GM06990 (cell line): ENCODE data around the gene QSOX1.

Experiments
- DNase-seq: peaks from one replicate; pipeline ENCODE4 v3.0.0-alpha.2; 2011; ENCODE audit not compliant: insufficient read length; ENCODE audit errors: extremely low read depth
- H3K27me3 ChIP-seq: replicated peaks from 2 replicates; pipeline ENCODE4 v1.6.0; 2011; ENCODE audit warnings: low read length; ENCODE audit not compliant: control insufficient read depth, insufficient read depth
- H3K36me3 ChIP-seq: 2 replicates; pipeline ENCODE4 v1.5.1; 2011; ENCODE audit warnings: low read length; ENCODE audit not compliant: control insufficient read depth, insufficient read depth
- H3K4me3 ChIP-seq: replicated peaks from 2 replicates; pipeline ENCODE4 v1.5.1; 2011; ENCODE audit warnings: low read depth, mild to moderate bottlenecking, control low read depth, low read length
- TF ChIP-seq, protein P1 (sequence below): IDR thresholded peaks from 2 replicates; pipeline ENCODE4 v1.5.1; 2011; ENCODE audit warnings: low read length, control low read depth, mild to moderate bottlenecking, inconsistent platforms; ENCODE audit not compliant: insufficient read depth, poor library complexity, severe bottlenecking

QSOX1 gene

DNA sequence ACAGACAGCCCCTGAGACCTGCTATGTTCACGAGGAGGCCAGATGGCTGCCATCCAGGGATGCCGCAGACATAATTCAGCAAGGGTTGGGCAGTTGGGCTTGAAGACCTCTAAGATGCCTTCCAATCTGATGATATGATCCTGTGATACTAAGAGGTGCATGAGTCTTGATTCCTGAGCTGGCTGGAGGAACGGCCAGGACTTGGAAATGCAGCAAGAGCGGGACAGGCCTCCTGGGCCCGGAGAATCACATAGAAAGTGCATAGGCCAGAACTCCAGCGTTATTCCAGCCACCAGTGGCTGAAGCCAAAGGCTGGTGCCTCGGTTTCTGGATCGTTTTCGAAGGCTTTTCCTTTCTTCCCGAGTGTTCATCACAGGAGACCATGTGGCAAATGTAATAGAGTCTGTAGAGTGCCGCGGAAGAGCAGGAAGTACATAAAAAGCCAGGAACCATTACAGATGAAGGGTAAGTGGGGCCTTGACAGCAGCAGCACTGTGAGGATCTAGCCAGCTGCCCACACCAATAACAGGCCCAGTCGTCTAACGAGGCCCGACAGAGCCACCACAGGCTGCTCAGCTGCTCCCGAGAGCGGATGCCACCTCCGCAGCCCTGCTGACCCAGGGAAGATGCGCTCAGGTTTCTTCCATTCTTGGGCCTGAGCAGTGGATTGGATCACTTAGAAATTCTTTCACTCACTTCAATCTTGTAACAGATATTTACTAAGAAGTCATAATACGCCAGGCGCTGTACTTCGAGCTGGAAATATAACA, 61.4 kb downstream of the QSOX1 start:
- TF ChIP-seq, protein P1, sequence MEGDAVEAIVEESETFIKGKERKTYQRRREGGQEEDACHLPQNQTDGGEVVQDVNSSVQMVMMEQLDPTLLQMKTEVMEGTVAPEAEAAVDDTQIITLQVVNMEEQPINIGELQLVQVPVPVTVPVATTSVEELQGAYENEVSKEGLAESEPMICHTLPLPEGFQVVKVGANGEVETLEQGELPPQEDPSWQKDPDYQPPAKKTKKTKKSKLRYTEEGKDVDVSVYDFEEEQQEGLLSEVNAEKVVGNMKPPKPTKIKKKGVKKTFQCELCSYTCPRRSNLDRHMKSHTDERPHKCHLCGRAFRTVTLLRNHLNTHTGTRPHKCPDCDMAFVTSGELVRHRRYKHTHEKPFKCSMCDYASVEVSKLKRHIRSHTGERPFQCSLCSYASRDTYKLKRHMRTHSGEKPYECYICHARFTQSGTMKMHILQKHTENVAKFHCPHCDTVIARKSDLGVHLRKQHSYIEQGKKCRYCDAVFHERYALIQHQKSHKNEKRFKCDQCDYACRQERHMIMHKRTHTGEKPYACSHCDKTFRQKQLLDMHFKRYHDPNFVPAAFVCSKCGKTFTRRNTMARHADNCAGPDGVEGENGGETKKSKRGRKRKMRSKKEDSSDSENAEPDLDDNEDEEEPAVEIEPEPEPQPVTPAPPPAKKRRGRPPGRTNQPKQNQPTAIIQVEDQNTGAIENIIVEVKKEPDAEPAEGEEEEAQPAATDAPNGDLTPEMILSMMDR, result no peak
- Histone ChIP-seq H3K27me3 (no peaks in the 10 kb centered on the region), H3K36me3 (no peaks in the 10 kb centered on the region), H3K4me3 (no peak overlapping the region)
- no peak for DNase-seq

DNA sequence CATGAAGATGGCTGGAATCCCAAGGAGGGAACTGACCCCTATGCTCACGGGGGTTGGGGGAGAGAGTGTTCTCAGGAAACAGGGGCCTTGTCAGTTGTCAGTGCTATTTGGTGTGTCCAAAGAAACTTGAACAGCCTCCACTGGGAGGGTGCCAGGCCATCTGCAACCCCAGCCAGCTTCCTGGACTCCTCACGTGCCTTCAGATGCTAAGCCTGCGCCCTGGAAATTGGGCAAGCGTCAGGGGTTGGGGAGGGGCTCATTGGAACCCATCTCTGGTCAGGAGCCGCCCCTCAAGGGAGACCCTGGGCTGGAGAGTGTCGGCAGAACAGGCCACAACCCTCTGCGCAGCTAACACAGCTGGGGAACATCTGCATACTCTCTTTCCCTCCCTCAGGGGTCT, 62.3 kb downstream of the QSOX1 start:
- TF ChIP-seq, protein P1, result no peak
- DNase-seq, result no peak
- Histone ChIP-seq H3K36me3 (no peaks in the 10 kb centered on the region), H3K27me3 (no peaks in the 10 kb centered on the region), H3K4me3 (no peak overlapping the region)

DNA sequence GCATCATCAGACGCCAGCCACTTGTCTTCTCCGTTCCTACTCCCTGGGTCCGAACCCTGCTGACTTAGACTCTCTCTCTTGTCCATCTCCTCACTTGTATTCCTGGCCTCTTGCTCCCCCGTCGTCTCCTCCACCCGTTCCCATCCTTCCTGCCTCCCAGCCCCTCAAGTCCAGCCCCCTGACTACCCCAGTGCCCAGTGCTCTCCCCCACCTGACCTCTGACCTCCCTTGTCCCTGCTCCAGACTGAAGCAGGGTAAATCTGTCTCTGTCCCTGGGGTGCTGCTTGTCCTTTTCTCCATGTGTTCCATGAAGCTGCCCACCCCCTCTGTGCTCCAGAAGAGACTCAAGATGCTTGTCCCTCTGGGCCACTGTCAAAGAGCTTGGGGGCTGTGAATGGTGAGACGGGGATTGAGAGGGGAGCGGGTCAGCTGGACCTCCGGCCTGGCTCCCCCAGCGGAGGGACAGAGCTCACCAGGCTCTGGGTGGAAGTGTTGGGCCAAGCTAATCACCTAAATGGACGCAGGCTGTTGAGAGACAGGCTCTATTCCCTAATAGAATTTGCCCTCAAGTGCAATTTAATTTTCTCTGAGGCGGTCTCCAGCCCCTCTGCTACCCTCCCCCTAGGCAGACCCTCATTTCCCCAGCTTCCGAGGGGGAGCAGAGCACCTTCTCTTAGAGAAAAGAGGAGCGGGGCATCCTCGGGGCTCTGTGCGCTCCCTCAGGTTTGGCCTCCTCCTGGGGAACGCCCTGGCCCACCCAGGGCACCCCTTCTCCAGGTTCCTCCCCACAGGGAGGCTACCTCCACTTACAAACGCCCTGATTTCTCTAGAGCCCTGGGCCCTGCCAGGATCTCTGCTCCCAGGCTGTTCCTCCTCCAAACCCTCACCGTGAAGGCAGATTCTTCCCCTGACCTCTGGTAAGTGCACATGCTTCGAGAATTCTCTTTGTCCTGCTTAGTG, 64.4 kb downstream of the QSOX1 start:
- TF ChIP-seq, protein P1, result no peak
- H3K27me3 ChIP-seq, result no peaks in the 10 kb centered on the region
- no peak for DNase-seq
- H3K4me3 ChIP-seq, result no peak overlapping the region
- H3K36me3 ChIP-seq, result no peaks in the 10 kb centered on the region

DNA sequence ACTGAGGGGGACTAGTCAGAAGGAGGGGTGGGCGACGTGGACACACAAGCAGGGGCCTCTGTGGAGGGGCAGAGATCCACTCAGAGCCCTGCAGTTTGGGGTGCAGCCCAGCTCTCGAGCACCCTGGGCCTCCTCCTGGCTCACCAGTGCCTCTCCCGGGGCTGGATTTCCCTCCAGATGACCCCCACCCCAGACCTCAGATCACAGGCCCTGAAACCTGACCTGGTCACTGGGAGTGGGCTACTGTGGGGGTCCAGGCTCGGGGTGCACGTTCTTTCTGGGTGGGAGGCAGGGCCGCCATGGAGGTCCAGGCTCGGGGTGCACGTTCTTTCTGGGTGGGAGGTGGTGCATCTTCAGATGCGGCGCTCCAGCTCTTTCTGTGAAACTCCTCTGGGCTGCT, 65.1 kb downstream of the QSOX1 start:
- Histone ChIP-seq H3K27me3 (no peaks in the 10 kb centered on the region), H3K36me3 (no peaks in the 10 kb centered on the region), H3K4me3 (no peak overlapping the region)
- DNase-seq, result no peak
- TF ChIP-seq, protein P1, result no peak

DNA sequence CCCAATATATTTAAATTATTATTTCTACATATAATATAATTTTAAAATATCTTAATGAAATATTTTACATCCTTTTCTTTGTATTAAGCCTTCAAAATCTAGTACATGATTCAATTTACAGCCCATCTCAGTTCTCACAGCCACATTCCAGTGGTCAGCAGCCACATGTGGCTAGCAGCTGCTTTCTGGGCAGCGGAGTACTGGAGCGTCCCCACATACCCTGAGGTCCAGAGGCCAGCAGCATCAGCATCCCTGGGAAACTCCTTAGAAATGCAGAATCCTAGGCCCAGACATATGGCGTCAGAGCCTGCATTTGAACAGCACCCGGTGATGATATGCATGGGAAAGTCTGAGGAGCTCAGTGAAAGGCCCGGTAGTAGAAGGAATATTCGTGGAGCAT, 66.8 kb downstream of the QSOX1 start:
- H3K27me3 ChIP-seq, result no peaks in the 10 kb centered on the region
- no peak for DNase-seq
- H3K36me3 ChIP-seq, result no peaks in the 10 kb centered on the region
- no peak overlapping the region for H3K4me3 ChIP-seq
- TF ChIP-seq, protein P1, result no peak
